OCI-LY1 (cell line): ENCODE data around the gene POLR1F.

Experiments
- H2AFZ ChIP-seq: fragments of 200-600 bp; sonication (generic), shearing (Covaris generic); 2 replicates; pipeline ENCODE4 v1.6.0; 2014; ENCODE audit warnings: antibody characterized with exemption, mild to moderate bottlenecking, low read length
- H3F3A ChIP-seq: fragments of 200-600 bp; sonication (generic), shearing (Covaris generic); 2 replicates; pipeline ENCODE4 v1.6.0; 2014; ENCODE audit warnings: mild to moderate bottlenecking, antibody characterized with exemption, low read length, moderate library complexity; ENCODE audit not compliant: insufficient read depth
- H3K27ac ChIP-seq: fragments of 200-600 bp; sonication (generic); 2 replicates; pipeline ENCODE4 v1.5.1; 2014; ENCODE audit warnings: low read length, mixed run types, mild to moderate bottlenecking, low read depth; ENCODE audit not compliant: poor library complexity, severe bottlenecking
- H3K27me3 ChIP-seq: fragments of 200-600 bp; sonication (generic); 2 replicates; pipeline ENCODE4 v1.6.0; 2014; ENCODE audit warnings: antibody characterized with exemption, mild to moderate bottlenecking, low read length, moderate library complexity; ENCODE audit not compliant: insufficient read depth
- H3K36me3 ChIP-seq: fragments of 200-600 bp; sonication (generic); 2 replicates; pipeline ENCODE4 v1.6.1; 2014; ENCODE audit warnings: mild to moderate bottlenecking, antibody characterized with exemption, low read length, moderate library complexity, mixed read lengths; ENCODE audit not compliant: insufficient read depth
- H3K4me1 ChIP-seq: fragments of 200-600 bp; sonication (generic); 2 replicates; pipeline ENCODE4 v1.5.1; 2014; ENCODE audit warnings: mild to moderate bottlenecking, low read length, moderate library complexity; ENCODE audit not compliant: insufficient read depth, severe bottlenecking
- H3K4me2 ChIP-seq: fragments of 200-600 bp; sonication (generic), shearing (Covaris generic); 2 replicates; pipeline ENCODE4 v1.6.1; 2014; ENCODE audit warnings: low read length
- H3K4me3 ChIP-seq: fragments of 200-600 bp; sonication (generic); 2 replicates; pipeline ENCODE4 v1.5.1; 2014; ENCODE audit warnings: low read length, low read depth, mild to moderate bottlenecking, mixed read lengths; ENCODE audit not compliant: poor library complexity, severe bottlenecking
- H3K79me2 ChIP-seq: fragments of 200-600 bp; shearing (Covaris generic); 2 replicates; pipeline ENCODE4 v1.6.1; 2016; ENCODE audit warnings: mixed run types, low read length, mixed read lengths; ENCODE audit not compliant: insufficient read depth
- H3K9ac ChIP-seq: fragments of 200-600 bp; sonication (generic), shearing (Covaris generic); 2 replicates; pipeline ENCODE4 v1.6.1; 2014; ENCODE audit warnings: mild to moderate bottlenecking, low read length, mixed read lengths
- H3K9me2 ChIP-seq: fragments of 200-600 bp; sonication (generic), shearing (Covaris generic); 2 replicates; pipeline ENCODE4 v1.6.1; 2014; ENCODE audit warnings: low read depth, mild to moderate bottlenecking, low read length, mixed read lengths
- H3K9me3 ChIP-seq: fragments of 200-600 bp; shearing (Covaris generic); 2 replicates; pipeline ENCODE4 v1.6.1; 2014; ENCODE audit warnings: low read length, mixed read lengths
- H4K20me1 ChIP-seq: fragments of 200-600 bp; sonication (generic), shearing (Covaris generic); 2 replicates; pipeline ENCODE4 v1.6.0; 2016; ENCODE audit warnings: mild to moderate bottlenecking, low read length; ENCODE audit not compliant: insufficient read depth
- CTCF ChIP-seq: fragments of 200-600 bp; sonication (generic), shearing (Covaris generic); IDR thresholded peaks from 2 replicates; pipeline ENCODE4 v1.5.1; 2017; ENCODE audit warnings: mild to moderate bottlenecking, antibody characterized with exemption, low read length, moderate library complexity, mixed read lengths
- EZH2 ChIP-seq: fragments of 200-600 bp; sonication (generic), shearing (Covaris generic); IDR thresholded peaks from 2 replicates; pipeline ENCODE4 v1.8.0; 2017; ENCODE audit warnings: borderline replicate concordance, mixed run types, mild to moderate bottlenecking, antibody characterized with exemption, low read length, moderate library complexity, mixed read lengths

POLR1F gene

GRCh38 chr7:19675816-19676215 is 33.0 kb downstream of the POLR1F start:
- Histone ChIP-seq H3K27me3 (no peaks in the 10 kb centered on the region), H4K20me1 (no peaks in the 10 kb centered on the region), H3F3A (no peaks in the 10 kb centered on the region), H3K79me2 (no peaks in the 10 kb centered on the region), H3K9ac (no peak overlapping the region), H3K4me3 (no peak overlapping the region), H3K9me2 (no peaks in the 10 kb centered on the region), H3K9me3 (no peaks in the 10 kb centered on the region), H3K27ac (no peak overlapping the region), H3K4me2 (no peak overlapping the region), H3K4me1 (no peaks in the 10 kb centered on the region), H2AFZ (no peak overlapping the region), H3K36me3 (no peaks in the 10 kb centered on the region)
- TF ChIP-seq CTCF (no peak), EZH2 (no peak)

- no peaks in the 10 kb centered on the region for H3F3A ChIP-seq
- no peaks in the 10 kb centered on the region for H3K9me3 ChIP-seq
- no peaks in the 10 kb centered on the region for H3K79me2 ChIP-seq
- no peak overlapping the region for H3K4me2 ChIP-seq
- no peak overlapping the region for H3K27ac ChIP-seq
- H3K4me3 ChIP-seq: no peak overlapping the region
- no peak for TF ChIP-seq CTCF
- TF ChIP-seq EZH2: no peak
- H3K9me2 ChIP-seq: no peaks in the 10 kb centered on the region
- no peaks in the 10 kb centered on the region for H4K20me1 ChIP-seq
- no peaks in the 10 kb centered on the region for H3K4me1 ChIP-seq
- no peaks in the 10 kb centered on the region for H3K36me3 ChIP-seq
- no peak overlapping the region for H2AFZ ChIP-seq
- no peak overlapping the region for H3K9ac ChIP-seq
- H3K27me3 ChIP-seq: no peaks in the 10 kb centered on the region
Observed at GRCh38 chr7:19674266-19674960, 34.4 kb downstream of the POLR1F start.

GRCh38 chr7:19670806-19671205 is 38.0 kb downstream of the POLR1F start:
- Histone ChIP-seq H3K9me3 (no peaks in the 10 kb centered on the region), H4K20me1 (no peaks in the 10 kb centered on the region), H3K4me2 (no peak overlapping the region), H2AFZ (no peak overlapping the region), H3K27me3 (no peaks in the 10 kb centered on the region), H3K4me1 (no peaks in the 10 kb centered on the region), H3K36me3 (no peaks in the 10 kb centered on the region), H3K79me2 (no peaks in the 10 kb centered on the region), H3K4me3 (no peak overlapping the region), H3F3A (no peaks in the 10 kb centered on the region), H3K9me2 (no peaks in the 10 kb centered on the region), H3K9ac (no peak overlapping the region), H3K27ac (no peak overlapping the region)
- TF ChIP-seq CTCF: no peak
- no peak for TF ChIP-seq EZH2
